ENCODE results near the gene DNMBP.

- TF ChIP-seq, protein P1, sequence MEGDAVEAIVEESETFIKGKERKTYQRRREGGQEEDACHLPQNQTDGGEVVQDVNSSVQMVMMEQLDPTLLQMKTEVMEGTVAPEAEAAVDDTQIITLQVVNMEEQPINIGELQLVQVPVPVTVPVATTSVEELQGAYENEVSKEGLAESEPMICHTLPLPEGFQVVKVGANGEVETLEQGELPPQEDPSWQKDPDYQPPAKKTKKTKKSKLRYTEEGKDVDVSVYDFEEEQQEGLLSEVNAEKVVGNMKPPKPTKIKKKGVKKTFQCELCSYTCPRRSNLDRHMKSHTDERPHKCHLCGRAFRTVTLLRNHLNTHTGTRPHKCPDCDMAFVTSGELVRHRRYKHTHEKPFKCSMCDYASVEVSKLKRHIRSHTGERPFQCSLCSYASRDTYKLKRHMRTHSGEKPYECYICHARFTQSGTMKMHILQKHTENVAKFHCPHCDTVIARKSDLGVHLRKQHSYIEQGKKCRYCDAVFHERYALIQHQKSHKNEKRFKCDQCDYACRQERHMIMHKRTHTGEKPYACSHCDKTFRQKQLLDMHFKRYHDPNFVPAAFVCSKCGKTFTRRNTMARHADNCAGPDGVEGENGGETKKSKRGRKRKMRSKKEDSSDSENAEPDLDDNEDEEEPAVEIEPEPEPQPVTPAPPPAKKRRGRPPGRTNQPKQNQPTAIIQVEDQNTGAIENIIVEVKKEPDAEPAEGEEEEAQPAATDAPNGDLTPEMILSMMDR (IDR thresholded peaks at IDR 0.05; ENCODE audit: low read length): no peak
- no peak for TF ChIP-seq EZH2phosphoT487 (IDR thresholded peaks at IDR 0.05; ENCODE audit: low read length)
Observed at GRCh38 chr10:99828464-99828863, 181.3 kb downstream of the DNMBP start.
